Skeletal muscle satellite cell (primary cell): ENCODE measurements around the gene FLNB.

Experiments used
- H3K27me3 ChIP-seq: 2 replicates; pipeline ENCODE4 v1.7.0; 2013; ENCODE audit warnings: low read length; ENCODE audit not compliant: control insufficient read depth, insufficient read depth
- H3K36me3 ChIP-seq: 2 replicates; pipeline ENCODE4 v1.7.0; 2013; ENCODE audit warnings: mild to moderate bottlenecking, control low read depth, low read length; ENCODE audit not compliant: insufficient read depth
- H3K4me1 ChIP-seq: 2 replicates; pipeline ENCODE4 v1.7.0; 2013; ENCODE audit warnings: low read length; ENCODE audit not compliant: control insufficient read depth, insufficient read depth
- H3K4me2 ChIP-seq: 2 replicates; pipeline ENCODE4 v1.7.0; 2013; ENCODE audit warnings: mild to moderate bottlenecking, low read length
- H3K4me3 ChIP-seq: 2 replicates; pipeline ENCODE4 v1.7.0; 2013; ENCODE audit warnings: low read length
- H3K9ac ChIP-seq: 2 replicates; pipeline ENCODE4 v1.7.0; 2013; ENCODE audit warnings: mild to moderate bottlenecking, low read depth, low read length, moderate library complexity
- H3K9me3 ChIP-seq: replicated peaks from 2 replicates; pipeline ENCODE4 v1.7.0; 2013; ENCODE audit warnings: mild to moderate bottlenecking, control low read depth, low read length

Gene FLNB

DNA sequence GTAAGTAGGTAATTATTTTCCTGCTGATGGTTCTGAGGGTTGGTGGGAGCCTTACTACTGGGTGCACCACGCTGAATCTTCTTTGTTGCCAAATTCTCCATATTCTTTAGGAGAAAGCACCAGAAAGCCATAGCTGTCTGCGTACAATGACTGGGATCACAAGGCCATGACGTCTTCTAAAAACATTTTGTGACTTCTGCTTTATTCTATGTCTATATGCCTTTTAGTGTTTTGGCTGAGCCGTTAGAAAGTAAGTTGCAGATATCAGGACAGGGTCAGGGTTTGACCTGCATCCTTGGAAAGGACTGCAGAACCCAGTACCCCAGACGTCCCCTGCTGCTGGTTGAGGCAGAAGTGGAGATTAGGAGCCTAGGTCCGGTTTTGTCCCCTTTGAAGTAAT is 107.0 kb downstream of the FLNB start:
- H3K36me3 ChIP-seq: peaks cover 12% of the 10 kb centered on the region
- H3K9me3 ChIP-seq: no peaks in the 10 kb centered on the region
- no peak overlapping the region for H3K4me2 ChIP-seq
- no peak overlapping the region for H3K9ac ChIP-seq
- peaks cover 7% of the 10 kb centered on the region for H3K4me1 ChIP-seq
- H3K4me3 ChIP-seq: no peak overlapping the region
- no peaks in the 10 kb centered on the region for H3K27me3 ChIP-seq

DNA sequence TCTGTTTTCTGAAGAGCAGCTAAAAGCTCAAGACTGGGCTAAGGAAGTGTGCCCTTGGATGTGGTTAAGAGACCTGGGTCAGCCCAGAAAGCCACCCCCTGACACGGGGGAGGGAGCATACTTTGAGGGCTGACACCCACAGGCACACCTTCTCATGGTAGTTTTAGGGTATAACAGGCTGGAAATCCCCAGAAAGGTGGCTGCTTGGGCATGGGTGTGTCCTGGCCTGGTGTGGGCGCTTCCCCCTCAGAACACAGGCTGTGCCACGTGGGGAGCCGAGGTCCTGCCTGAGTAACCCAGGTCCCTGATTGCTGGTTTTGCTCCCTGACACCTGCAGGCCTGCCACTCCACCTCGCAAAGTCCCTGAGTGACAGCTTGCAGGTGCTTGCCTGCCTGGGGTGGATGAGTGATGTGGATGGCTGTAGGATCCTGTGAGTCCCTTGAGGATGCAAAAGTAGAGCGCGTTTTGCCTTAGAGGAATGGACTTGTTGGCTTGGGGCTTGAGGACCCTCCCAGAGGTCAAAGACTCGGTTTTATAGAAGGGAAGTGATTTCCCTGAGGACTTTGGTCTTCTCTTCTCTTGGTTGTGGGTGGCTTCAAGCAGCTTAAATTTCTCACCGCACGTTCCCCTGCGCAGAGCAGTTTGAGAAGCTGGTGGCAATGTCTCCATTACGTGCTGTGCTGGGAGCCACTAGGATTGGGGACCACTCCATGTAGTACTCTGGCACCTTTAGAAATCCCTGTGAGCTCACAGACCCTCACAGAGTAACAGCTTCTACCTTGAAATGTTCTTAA is 108.1 kb downstream of the FLNB start:
- Histone ChIP-seq H3K4me3 (no peak overlapping the region), H3K9ac (no peak overlapping the region), H3K4me1 (peaks cover 7% of the 10 kb centered on the region), H3K27me3 (no peaks in the 10 kb centered on the region), H3K4me2 (no peak overlapping the region), H3K36me3 (peaks cover 21% of the 10 kb centered on the region), H3K9me3 (no peaks in the 10 kb centered on the region)

DNA sequence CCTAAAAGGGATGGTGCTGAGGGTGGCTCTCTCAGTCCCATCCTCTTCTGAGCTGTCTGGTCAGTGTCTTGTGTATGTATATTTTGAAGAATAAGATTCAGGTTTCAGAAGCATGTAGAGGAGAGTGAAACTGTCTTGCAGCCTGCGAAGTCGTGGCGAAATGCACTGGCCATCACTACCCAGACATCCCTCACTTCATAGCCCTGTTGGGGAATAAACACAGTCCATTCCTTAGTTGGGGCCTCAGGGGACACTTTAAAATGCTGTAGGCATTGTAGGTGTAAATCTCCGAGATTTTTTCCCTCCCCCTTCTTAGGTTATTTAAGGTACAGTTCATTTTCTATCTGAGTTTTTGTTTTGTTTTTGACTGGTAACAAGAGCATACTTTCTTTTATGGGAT is 108.8 kb downstream of the FLNB start:
- Histone ChIP-seq H3K4me3 (no peak overlapping the region), H3K9ac (no peak overlapping the region), H3K36me3 (peaks cover 22% of the 10 kb centered on the region), H3K4me1 (peaks cover 7% of the 10 kb centered on the region), H3K27me3 (no peaks in the 10 kb centered on the region), H3K4me2 (no peak overlapping the region), H3K9me3 (no peaks in the 10 kb centered on the region)

DNA sequence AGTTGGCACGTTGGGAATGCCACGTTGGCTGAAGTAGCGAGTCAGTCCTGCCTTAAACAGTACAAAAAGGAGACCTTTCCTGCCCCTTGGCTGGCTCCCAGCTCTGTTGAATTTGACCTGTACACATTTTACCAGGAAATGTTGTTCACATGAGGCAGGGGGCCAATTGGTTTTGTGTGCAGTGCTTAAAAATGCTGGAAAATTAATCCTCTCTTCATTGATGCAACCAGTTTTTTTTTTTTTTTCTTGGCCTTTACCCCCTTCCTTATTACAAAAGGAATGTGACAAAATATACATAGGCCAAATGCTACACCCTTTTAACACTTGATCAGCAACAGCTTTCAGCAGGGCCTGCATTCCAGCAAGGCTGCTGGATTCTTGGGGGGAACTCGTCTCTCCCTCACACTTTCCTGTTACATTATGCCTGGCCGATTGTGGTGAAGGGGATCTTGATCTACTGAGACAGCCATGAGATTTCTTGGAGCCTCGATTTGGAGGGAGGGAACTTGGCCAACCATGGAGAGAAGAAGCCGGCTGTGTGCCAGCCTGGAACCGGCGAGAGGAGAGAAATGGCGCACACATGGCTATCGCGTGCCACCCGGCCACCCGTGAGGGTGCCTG is 109.4 kb downstream of the FLNB start:
- Histone ChIP-seq H3K9me3 (no peaks in the 10 kb centered on the region), H3K4me2 (no peak overlapping the region), H3K9ac (no peak overlapping the region), H3K27me3 (no peaks in the 10 kb centered on the region), H3K4me3 (no peak overlapping the region), H3K36me3 (peaks cover 16% of the 10 kb centered on the region), H3K4me1 (peaks cover 7% of the 10 kb centered on the region)

DNA sequence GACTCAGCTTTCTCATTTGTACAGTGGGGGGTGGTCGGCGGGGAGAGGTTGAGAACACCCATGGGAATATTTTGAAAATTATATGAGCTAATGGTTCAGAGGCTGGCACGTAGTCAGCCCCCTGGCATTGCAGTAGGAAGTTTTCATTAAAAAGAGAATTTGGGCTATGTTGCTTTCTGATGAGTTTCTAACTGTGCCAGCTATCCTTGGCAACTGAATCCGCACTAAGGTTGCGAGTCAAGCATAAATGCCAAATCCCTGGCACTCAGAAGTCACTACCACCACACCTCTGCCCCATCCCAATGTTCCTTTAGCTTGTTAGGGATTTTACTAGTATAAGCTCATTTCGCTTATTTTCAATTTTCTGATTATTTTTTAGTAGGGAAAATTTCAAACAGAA is 111.0 kb downstream of the FLNB start:
- H3K9ac ChIP-seq: no peak overlapping the region
- no peaks in the 10 kb centered on the region for H3K27me3 ChIP-seq
- no peak overlapping the region for H3K4me3 ChIP-seq
- peaks cover 7% of the 10 kb centered on the region for H3K4me1 ChIP-seq
- peaks cover 26% of the 10 kb centered on the region for H3K36me3 ChIP-seq
- H3K9me3 ChIP-seq: no peaks in the 10 kb centered on the region
- H3K4me2 ChIP-seq: no peak overlapping the region

DNA sequence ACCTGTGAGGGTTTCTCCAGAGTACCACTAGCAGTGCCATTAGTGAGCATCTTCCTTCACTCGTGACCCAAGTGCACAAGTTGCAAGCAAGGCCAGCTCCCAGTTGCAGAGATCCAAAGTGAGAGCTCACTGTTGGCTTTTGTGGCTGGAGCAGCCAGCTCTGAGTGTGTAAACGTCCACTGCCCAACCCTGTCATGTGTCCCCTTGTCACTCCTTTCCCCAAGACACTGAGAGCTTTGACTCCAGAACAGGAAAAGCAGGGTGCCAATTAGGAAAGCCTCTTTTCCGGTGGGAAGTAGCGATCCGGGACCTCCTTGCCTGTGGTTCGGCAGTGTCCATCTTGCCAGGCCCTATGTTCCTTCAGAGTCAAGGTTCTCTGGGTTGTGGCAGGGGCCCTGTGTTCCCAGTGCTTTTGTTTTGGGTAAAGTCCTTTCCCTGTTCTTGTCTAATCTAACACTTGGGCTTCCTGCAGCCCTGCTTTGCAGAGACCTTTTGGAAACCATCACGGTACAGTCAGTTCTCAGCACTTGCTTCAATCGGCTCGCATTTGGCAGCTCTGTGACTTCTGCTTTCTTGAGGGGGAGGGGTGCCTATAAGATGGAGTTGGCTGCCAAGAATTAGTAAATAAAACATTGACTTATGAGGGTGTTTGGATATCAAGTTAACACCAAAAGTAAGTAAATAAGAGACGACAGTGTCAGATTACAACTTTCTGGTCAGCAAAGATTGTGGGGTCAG is 112.0 kb downstream of the FLNB start:
- H3K4me1 ChIP-seq: peaks cover 7% of the 10 kb centered on the region
- no peak overlapping the region for H3K9ac ChIP-seq
- peaks cover 26% of the 10 kb centered on the region for H3K36me3 ChIP-seq
- no peaks in the 10 kb centered on the region for H3K9me3 ChIP-seq
- H3K27me3 ChIP-seq: no peaks in the 10 kb centered on the region
- H3K4me3 ChIP-seq: no peak overlapping the region
- no peak overlapping the region for H3K4me2 ChIP-seq

DNA sequence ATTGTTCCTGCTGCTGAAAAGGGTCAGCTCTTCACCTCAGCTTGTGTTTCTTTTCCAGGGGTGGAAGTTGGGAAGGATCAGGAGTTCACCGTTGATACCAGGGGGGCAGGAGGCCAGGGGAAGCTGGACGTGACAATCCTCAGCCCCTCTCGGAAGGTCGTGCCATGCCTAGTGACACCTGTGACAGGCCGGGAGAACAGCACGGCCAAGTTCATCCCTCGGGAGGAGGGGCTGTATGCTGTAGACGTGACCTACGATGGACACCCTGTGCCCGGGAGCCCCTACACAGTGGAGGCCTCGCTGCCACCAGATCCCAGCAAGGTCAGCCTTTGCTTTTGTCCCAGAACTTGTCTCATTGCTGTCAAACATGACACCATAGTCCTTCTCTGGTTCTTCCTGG is 113.0 kb downstream of the FLNB start:
- H3K9me3 ChIP-seq: no peaks in the 10 kb centered on the region
- H3K4me1 ChIP-seq: peaks cover 7% of the 10 kb centered on the region
- no peak overlapping the region for H3K4me3 ChIP-seq
- H3K9ac ChIP-seq: no peak overlapping the region
- H3K36me3 ChIP-seq: peaks cover 31% of the 10 kb centered on the region
- no peaks in the 10 kb centered on the region for H3K27me3 ChIP-seq
- no peak overlapping the region for H3K4me2 ChIP-seq

DNA sequence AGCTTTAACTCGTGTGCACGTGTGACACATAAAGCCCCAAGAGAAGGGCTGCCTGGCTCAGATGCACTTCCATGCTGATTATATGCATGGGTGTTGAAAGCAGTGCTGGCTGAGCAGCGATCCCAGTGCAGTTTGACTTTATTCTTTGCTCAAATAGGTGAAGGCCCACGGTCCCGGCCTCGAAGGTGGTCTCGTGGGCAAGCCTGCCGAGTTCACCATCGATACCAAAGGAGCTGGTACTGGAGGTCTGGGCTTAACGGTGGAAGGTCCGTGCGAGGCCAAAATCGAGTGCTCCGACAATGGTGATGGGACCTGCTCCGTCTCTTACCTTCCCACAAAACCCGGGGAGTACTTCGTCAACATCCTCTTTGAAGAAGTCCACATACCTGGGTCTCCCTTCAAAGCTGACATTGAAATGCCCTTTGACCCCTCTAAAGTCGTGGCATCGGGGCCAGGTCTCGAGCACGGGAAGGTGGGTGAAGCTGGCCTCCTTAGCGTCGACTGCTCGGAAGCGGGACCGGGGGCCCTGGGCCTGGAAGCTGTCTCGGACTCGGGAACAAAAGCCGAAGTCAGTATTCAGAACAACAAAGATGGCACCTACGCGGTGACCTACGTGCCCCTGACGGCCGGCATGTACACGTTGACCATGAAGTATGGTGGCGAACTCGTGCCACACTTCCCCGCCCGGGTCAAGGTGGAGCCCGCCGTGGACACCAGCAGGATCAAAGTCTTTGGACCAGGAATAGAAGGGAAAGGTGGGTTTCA is 114.9 kb downstream of the FLNB start:
- Histone ChIP-seq H3K4me2 (no peak overlapping the region), H3K4me3 (no peak overlapping the region), H3K9me3 (no peaks in the 10 kb centered on the region), H3K9ac (no peak overlapping the region), H3K36me3 (peaks cover 31% of the 10 kb centered on the region), H3K4me1 (no peaks in the 10 kb centered on the region), H3K27me3 (no peaks in the 10 kb centered on the region)

DNA sequence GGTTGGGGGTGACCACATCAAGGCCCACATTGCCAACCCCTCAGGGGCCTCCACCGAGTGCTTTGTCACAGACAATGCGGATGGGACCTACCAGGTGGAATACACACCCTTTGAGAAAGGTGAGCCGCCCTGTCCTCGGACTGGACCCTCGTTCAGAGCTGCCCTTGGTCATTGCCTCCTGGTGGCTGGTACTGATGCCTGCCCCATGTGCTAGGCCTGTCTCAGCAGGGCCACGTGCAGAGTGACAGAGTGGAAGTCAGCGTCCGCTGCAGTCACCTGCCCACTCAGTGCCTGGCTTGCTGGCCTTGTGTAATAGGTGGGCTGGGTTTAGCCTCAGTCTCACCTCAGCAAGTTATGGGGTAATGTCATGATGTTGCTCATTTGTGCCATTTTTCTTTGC is 116.2 kb downstream of the FLNB start:
- Histone ChIP-seq H3K4me3 (no peak overlapping the region), H3K27me3 (no peaks in the 10 kb centered on the region), H3K9me3 (no peaks in the 10 kb centered on the region), H3K36me3 (peaks cover 28% of the 10 kb centered on the region), H3K4me2 (no peak overlapping the region), H3K4me1 (no peaks in the 10 kb centered on the region), H3K9ac (no peak overlapping the region)

DNA sequence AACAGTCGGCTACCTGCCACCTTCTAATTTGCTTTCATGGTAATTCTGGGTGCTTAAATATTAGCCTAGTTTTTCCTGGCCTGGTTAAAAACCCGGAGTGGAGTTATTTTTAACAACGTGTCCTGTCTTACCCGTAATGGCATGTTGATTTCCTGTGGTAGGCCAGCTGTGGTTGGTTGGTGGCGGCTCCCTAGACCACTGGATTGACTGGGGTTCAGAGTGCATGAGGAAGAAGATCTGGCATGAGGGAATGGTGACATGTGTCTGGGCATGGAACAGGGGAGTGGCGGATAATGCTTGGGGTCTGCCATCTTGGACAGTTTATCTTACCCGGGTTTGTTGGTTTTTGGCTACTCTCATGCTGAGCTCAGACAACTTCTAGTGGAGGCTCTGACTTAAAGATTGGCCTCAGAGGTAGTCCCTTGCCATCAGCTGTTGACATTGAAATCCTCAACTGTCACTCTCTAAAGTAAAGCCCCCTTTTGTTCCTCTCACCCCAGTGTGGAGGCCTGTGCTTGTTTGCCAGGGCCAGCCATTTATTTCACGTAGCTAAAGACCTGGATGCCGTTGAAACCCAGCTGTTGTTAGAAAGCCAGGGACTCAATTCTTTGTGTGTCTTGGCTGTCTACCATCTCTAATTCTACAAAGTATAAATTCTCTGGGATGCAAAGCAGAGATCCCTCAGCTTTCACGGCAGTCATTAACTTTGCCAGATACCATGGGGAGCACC is 121.0 kb downstream of the FLNB start:
- Histone ChIP-seq H3K4me2 (no peak overlapping the region), H3K4me1 (no peaks in the 10 kb centered on the region), H3K4me3 (no peak overlapping the region), H3K9me3 (no peaks in the 10 kb centered on the region), H3K36me3 (peaks cover 11% of the 10 kb centered on the region), H3K9ac (no peak overlapping the region), H3K27me3 (no peaks in the 10 kb centered on the region)

DNA sequence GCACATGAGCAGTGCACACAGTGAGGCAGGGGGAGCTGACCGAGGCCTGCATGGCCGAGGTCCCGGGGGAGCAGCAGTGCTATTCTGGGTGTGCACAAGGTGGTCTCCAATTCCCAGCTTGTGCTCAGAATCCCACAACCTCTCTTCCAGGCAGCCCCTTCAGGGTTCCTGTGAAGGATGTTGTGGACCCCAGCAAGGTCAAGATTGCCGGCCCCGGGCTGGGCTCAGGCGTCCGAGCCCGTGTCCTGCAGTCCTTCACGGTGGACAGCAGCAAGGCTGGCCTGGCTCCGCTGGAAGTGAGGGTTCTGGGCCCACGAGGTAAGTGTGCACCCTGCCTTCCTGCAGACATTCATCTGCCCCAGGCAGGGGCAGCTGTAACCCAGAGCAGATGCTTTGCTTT is 122.4 kb downstream of the FLNB start:
- Histone ChIP-seq H3K4me2 (no peak overlapping the region), H3K9me3 (no peaks in the 10 kb centered on the region), H3K4me1 (no peaks in the 10 kb centered on the region), H3K9ac (no peak overlapping the region), H3K36me3 (peaks cover 7% of the 10 kb centered on the region), H3K27me3 (no peaks in the 10 kb centered on the region), H3K4me3 (no peak overlapping the region)
